Islet precursor cell (in vitro differentiated cells): Measurements from ENCODE around the gene GABRG2.
A peak's percentile ranks its signal among the peaks of the same experiment; 100 is the strongest.
"Not testable (repeated sequence)": the region's sequence is repeated elsewhere in the genome, so short reads cannot be mapped to it uniquely, and the experiment has no call there.

ENCODE experiments used
- DNase-seq: peaks from one replicate; pipeline ENCODE4 v3.0.0-alpha.2; 2018

GABRG2 gene

DNA sequence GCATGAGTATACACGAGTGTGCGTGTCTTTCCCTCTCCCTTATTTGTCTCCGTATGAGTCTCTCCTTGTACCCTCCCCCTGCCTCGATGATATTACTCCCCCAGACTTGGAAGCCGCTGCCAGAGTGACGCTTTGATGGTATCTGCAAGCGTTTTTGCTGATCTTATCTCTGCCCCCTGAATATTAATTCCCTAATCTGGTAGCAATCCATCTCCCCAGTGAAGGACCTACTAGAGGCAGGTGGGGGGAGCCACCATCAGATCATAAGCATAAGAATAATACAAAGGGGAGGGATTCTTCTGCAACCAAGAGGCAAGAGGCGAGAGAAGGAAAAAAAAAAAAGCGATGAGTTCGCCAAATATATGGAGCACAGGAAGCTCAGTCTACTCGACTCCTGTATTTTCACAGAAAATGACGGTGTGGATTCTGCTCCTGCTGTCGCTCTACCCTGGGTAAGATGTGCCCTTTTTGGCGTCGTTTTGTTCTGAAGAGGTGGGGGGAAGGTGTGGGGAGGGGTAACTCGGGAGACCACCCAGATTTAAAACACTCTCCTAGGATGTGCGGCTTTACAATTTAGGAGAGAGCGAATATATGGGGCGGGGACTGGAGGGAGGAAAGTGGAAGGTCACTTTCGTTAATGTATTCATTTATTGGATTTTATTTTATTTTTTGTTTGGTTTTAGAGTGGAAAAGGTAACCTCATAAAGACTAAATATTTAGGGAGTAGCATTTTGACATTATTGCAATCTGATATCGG is at the start of gene GABRG2:
Gene GABRG2 (plus strand): TSS at position 119 of the 757 bp plus-strand sequence. CDS start 227 bp downstream, at position 346.
- no peak for DNase-seq

- DNase-seq = no peak
Observed at GRCh38 chr5:162025312-162025711, 42.3 kb upstream of the GABRG2 start.

DNA sequence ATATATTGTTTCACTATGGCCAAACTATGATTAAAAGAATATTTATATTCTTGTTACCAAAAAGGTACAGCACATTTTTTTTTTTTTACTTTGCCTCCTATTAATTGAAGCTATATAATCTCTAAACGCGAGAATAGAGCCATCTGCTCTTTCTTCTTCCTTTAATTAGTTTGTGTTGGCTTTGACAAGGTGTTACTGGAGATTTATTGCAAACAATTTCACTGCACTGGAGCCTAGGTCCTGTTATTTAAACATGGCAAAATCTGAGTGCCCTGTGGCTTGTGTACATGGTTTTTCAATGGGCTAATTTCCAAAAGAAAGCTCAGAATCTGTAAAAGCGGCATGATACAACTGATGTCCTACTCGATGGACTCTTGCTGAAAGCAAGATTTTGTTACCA is 40.8 kb upstream of the GABRG2 start:
- DNase-seq = no peak

DNA sequence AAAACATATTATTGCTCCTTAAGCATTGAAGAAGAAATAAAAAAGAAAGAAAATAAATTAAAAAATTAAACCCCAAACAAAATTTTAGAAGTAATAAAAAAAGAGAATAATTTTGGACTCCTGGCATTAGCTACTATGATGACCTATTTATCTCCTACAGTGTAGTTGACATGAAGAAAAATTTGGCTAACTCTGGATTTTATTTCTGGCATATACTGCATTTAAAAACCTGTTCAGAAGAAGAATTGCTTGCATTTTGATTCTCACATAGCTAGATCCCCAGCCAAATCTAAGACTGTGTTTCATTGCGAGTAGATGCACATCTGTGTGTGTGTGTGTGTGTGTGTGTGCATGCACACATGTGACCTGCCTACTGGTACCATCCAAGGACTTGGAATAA is 30.1 kb upstream of the GABRG2 start:
- no peak for DNase-seq

- peak; percentile 51 for DNase-seq
Observed at GRCh38 chr5:162047279-162047678, 20.3 kb upstream of the GABRG2 start.

DNA sequence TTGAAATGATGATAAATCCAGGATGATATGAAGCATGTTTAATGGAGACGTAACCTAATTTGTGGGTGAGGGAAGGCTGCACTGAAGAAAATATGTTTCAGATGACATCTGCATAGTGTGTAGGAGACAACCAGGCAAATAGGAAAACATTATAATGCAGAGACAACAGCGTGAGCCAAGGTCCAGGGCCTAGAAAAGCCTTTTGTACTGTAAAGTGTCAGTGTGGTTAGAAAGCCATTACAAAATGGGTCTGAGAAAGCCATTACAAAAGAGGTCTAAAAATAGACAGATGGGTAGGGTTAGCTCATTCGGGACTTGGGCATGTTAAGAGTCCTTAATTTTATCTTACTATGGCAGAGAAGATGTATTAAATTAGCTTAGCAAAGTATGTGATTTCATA is 14.9 kb upstream of the GABRG2 start:
- DNase-seq = no peak

GRCh38 chr5:162055095-162055494 is 12.5 kb upstream of the GABRG2 start:
- not testable (repeated sequence) for DNase-seq

- DNase-seq = no peak
Observed at GRCh38 chr5:162067162-162067561, 411 bp upstream of the GABRG2 start.

- peak; percentile 96 for DNase-seq
Observed at GRCh38 chr5:162068412-162068811, 839 bp downstream of the GABRG2 start.

- DNase-seq = no peak
Observed at GRCh38 chr5:162068936-162069335, 1.4 kb downstream of the GABRG2 start.

- DNase-seq = no peak
Observed at GRCh38 chr5:162078805-162079204, 11.2 kb downstream of the GABRG2 start.

- DNase-seq = no peak
Observed at GRCh38 chr5:162091336-162091735, 23.8 kb downstream of the GABRG2 start.

- no peak for DNase-seq
Observed at GRCh38 chr5:162096448-162096847, 28.9 kb downstream of the GABRG2 start.

DNA sequence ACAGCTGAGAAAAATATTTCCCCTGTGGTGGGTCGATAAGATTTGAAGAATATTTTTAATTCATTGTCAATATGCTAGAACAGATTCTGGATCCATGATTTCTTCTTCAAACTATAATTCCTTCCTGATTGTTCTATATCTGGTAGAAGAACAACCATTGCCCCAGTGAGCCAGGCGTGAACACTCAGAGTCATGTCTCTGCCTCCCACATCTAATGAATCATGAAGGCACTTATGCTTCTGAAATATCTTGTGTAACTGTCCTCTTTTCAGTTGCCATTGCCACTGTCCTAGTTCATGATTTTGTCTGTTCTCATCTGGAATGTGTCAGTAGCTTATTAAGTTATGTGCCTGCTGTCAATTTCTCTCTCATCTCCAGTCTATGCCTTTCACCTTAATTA is 40.0 kb downstream of the GABRG2 start:
- DNase-seq = no peak

- DNase-seq = no peak
Observed at GRCh38 chr5:162119801-162120200, 52.2 kb downstream of the GABRG2 start.

GRCh38 chr5:162128117-162128516 is 60.5 kb downstream of the GABRG2 start:
- peak; percentile 61 for DNase-seq

DNA sequence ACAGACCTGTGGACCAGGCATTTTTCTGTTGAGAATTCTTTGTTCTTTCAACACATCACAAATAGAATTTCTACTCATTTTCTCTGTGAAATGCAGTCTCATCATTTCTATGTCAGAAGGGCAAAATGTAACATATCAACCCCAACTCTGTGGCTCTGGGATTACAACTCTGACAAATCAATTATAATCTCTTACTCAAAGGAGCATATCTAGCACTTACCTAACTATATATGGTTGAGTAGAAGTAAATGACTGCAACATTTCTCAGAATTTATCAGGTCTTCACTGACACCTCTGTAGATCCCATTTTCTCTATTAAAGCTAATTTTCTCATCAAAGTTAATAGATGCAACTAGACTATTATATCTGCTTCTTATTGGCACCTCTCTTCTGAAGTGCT is 64.8 kb downstream of the GABRG2 start:
- DNase-seq = no peak

- no peak for DNase-seq
Observed at GRCh38 chr5:162139190-162139589, 71.6 kb downstream of the GABRG2 start.

DNA sequence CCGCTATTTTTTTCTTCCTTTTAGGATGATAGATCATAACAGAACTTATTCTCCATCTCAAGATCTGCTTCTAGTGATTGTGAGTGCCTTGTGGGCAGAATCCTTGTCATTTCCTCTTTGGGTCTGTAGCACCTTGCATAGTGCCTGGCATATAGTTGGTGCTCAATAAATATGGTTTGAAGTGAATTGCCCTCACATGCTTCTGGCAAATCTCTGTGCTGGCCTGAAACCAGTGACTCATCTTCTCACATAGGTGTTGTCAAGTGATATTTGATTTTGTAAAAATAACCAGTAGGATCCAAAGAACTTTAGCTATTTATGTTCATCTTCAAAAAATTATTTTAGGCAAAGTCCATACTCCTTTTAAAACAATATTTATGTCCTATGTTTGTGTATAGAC is 86.7 kb downstream of the GABRG2 start:
- no peak for DNase-seq

- no peak for DNase-seq
Observed at GRCh38 chr5:162160401-162160800, 92.8 kb downstream of the GABRG2 start.

DNA sequence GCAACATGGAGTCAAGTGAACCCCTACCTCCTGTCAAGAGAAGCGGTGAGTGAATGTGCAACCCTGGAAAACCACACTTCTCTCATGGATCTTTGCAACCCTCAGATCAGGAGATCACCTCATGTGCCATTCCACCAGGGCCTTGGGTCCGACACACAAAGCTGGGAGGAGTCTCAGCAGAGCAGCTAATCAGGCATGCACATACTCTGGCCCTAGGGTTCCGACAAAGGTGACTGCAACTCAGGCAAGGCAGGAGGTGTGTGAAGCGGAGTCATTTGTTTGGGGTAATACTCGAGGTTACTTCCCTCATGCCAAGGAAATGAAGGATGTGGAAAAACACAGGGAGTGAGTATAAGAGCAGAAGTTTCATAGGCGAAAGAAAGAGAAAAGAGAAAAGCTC is 96.1 kb downstream of the GABRG2 start:
- DNase-seq = no peak

DNA sequence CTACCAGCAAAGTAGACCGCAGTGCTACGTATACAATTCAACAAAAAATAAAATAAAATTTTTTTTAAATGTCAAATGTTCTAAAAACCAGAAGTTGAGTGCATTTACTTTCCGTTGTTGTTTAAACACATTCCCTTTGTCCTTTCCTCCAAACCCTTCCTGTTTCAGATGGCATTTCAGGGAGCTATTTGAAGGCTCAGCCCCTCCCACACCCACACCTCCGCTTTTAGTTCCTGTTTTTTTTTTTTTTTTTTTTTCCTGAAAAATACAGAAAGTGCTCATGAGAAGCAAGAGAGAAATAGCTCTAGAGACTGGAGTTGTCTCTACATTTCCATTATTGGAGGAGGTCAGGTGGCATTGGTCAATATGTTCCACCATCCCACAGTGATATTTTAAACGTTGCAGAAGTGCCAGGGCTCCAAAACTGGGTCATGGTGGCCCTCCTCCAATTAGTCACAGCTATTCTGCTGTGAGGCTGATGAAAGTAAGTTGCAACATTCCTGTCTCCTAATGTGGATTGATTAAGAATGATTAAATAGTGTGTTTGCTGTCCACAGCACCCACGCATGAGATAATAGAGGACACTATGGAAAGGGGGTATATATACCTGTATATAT is 106.9 kb downstream of the GABRG2 start:
- no peak for DNase-seq

DNA sequence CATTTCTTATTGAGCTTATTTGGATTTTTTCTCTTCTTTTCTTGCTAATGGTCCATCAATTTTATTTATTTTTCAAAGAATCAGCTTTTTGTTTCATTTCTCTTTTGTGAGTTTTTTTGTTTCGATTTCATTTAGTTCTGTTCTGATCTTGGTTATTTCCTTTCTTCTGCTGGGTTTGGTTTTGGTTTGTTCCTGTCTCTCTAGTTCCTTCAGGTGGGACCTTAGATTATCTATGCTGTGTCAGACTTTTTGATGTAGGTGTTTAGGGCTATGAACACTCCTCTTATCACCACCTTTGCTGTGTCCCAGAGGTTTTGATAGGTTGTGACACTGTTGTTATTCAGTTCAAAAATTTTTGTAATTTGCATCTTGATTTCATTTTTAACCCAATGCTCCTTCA is 119.8 kb downstream of the GABRG2 start:
- DNase-seq = no peak

GRCh38 chr5:162189719-162190118 is 122.1 kb downstream of the GABRG2 start:
- DNase-seq = no peak

DNA sequence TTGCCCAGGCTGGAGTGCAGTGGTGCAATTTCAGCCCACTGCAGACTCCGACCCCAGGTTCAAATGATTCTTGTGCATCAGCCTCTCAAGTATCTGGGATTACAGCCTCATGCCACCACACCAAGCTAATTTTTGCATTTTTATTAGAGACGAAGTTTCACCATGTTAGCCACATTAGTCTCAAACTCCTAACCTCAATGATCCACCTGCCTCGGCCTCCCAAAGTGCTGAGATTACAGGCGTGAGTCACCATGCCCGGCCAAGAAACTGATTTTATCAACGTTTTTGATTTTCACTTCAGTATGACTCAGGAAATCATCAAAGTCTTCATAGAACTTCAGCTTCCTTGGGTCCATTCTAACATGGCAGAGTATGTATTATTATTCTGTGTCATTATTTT is 125.4 kb downstream of the GABRG2 start:
- no peak for DNase-seq
